ENCODE results near the gene APPL2.

DNA sequence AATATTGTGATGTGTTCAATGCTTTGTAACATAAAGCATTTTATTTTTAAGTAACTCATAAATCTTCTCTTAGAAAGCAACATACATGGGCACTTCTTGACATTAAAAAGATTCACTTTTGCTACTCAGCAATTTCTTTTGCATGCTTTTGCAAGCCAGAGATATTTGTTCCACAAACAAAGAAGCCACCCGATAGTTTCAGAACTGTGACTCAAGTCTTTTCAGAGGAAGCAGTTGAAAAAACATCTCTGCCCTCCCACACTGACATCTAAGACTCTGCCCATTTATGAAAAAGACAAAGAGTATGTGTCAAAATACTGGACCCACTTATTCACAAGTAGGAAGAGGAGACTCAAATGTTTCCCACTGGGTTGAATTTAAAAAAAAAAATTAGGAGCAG lies 7.5 kb downstream of the APPL2 start:
- TF ChIP-seq POLR2A (IDR thresholded peaks at IDR 0.05), result no peak
- TF ChIP-seq, protein P1, sequence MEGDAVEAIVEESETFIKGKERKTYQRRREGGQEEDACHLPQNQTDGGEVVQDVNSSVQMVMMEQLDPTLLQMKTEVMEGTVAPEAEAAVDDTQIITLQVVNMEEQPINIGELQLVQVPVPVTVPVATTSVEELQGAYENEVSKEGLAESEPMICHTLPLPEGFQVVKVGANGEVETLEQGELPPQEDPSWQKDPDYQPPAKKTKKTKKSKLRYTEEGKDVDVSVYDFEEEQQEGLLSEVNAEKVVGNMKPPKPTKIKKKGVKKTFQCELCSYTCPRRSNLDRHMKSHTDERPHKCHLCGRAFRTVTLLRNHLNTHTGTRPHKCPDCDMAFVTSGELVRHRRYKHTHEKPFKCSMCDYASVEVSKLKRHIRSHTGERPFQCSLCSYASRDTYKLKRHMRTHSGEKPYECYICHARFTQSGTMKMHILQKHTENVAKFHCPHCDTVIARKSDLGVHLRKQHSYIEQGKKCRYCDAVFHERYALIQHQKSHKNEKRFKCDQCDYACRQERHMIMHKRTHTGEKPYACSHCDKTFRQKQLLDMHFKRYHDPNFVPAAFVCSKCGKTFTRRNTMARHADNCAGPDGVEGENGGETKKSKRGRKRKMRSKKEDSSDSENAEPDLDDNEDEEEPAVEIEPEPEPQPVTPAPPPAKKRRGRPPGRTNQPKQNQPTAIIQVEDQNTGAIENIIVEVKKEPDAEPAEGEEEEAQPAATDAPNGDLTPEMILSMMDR (IDR thresholded peaks at IDR 0.05), result no peak

All from testis (tissue), 2 donors.